Fibroblast of skin of right biceps (primary cell): ENCODE data around the gene RBM44.
"Not testable (repeated sequence)": the region's sequence is repeated elsewhere in the genome, so short reads cannot be mapped to it uniquely, and the experiment has no call there.

ENCODE experiments used
- DNase-seq: peaks from one replicate; pipeline ENCODE4 v3.0.0-alpha.2; 2013

Gene RBM44

DNA sequence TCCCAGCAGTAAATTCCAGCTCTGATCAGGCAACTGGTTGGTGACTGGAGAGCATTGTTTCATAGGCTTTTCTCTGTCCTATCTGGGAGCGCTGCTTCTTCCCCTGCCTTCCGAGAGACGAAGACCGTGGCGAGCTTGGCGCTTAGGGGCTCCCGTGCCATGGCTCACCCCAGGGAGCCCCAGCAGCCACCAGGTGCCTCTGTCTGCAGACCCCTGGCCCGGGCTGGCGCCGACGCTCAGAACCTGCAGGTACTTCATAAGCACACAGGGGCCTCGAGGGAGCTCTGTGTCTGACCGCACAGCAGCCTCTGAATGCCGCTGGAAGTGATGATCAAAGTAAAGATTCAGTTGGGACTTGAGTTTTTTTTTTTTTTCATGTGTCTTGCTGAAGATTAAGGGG lies 19.1 kb upstream of the RBM44 start:
- no peak for DNase-seq

DNA sequence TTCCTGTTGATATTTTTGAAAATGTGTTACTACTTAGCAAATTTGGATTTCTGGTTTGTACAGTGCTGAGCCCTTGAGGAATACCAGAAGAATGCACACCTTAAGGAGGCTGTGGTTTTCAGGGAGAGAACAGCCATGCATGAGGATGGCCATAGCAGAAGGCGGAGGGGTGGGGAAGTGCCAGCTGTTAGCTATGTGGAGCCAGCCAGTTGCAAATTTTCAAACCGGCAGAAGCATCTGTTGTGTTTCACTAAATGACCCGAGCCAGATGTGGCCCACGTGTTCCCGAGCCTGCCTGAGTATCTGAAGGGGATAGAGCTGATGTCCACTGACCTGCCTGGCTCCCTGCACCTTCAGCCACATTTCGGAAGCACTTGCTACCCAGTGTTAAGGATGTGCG lies 16.4 kb upstream of the RBM44 start:
- no peak for DNase-seq

DNA sequence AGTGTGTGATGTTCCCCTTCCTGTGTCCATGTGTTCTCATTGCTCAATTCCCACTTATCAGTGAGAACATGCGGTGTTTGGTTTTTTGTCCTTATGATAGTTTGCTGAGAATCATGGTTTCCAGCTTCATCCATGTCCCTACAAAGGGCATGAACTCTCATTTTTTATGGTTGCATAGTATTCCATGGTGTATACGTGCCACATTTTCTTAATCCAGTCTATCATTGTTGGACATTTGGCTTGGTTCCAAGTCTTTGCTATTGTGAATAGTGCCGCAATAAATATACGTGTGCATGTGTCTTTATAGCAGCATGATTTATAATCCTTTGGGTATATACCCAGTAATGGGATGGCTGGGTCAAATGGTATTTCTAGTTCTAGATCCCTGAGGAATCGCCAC lies 14.9 kb upstream of the RBM44 start:
- DNase-seq: not testable (repeated sequence)

DNA sequence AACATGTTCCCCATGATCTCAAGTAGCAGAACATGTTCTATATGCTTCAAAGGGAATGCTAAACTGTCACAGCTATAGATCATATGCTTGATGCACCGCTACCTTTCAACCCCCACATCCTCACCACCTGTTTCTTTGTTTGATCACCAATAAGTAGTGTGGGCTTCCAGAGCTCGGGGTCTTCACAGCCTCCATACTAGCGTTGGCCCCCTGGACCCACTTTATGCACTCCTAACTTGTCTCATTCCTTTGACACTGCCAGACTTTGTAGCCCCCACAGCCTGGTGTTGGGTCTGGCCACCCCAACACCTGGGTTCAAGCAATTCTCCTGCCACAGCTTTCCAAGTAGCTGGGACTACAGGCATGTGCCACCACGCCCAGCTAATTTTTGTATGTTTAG lies 11.6 kb upstream of the RBM44 start:
- no peak for DNase-seq

DNA sequence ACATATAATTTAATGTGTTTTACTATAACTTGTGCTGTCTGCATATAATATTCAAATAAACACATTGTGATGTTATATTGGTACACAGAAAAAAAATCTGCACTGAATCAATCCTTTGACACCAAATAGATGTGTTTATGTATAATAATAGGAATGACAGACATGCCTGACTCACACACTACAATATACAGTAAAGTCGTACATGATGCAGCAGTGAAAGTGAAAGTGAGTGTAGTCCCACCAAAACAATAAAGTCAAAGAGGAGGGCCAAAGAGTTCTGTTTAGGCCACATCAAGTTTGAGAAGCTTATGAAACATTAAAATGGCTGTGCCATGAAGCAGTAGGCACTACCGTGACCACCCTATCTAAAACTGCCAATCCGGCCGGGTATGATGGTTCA lies 8.2 kb upstream of the RBM44 start:
- peak; percentile 36 for DNase-seq

- no peak for DNase-seq
Measured at GRCh38 chr2:237791977-237792727, 6.4 kb upstream of the RBM44 start.

DNA sequence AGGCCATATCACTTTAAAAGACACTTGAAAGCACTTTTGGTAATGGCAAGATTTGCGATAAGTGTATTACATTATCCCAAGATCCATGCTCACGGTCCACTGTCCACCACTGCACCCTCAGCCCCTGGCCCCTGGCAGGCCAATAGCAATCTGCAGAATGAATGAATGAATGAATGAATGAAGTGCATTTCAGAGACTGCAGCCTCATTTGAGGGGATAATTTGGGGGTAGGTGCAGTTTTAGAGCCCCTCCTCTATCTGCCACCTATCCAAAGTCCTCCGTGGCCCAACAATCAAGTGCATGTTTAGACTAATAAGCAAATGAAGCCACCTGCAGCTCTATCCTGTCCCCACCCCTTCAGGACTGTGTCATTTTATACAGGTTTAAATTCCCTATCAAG lies 1.3 kb upstream of the RBM44 start:
- DNase-seq: no peak

- no peak for DNase-seq
Measured at GRCh38 chr2:237799060-237799428, 465 bp downstream of the RBM44 start.

DNA sequence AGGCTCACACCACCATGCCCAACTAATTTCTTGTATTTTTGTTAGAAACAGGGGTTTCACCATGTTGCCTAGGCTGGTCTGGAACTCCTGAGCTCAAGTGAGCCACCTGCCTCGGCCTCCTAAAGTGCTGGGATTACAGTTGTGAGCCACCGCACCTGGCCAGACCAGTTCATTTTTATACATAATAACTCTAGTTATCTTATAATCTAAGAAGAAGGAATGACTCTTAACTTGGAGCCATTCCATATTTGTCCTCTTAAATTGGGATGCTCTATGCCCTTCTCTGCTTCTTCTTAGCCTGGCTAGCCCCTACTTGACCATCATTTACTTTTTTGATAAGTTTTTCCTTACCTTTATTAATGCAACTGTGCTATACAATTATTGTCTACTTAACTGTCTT lies 2.9 kb downstream of the RBM44 start:
- DNase-seq: no peak

DNA sequence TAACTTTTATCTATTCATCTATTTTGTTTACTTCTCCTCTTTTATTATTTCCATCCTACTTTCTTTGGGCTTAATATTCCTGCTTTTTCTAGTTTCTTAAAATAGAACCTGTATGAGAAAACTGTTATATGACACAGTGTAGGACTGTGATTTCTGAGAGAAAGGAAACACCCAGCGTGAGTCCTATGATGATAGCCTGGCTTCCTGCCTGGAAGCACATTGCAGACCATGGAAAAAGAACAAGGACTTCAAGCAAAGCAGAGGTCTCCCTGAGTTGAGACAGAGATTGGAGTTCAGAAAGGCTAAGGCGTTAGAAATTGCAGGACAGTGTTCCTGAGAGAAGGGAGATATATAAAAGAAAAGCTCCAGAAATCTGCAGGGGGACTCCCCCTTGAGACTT lies 7.8 kb downstream of the RBM44 start:
- peak; percentile 21 for DNase-seq

DNA sequence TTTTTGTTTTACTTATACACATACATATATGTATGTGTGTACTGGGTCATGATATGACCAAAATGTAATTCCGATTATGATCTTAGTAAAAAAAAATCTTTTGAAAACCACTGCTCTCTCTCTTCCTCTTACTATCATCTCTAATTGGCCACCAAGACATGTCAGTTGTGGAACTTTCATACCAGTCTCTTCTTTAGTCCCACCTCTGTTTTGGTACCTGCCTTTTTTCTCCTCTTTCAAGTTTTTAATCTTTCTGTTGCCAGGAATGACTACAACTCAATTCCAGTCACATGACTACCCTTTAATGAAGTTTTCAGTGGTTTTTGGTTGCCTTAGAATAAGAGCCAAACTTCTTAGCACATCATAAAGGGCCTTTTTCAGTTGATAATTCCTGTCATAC lies 17.1 kb downstream of the RBM44 start:
- DNase-seq: no peak

DNA sequence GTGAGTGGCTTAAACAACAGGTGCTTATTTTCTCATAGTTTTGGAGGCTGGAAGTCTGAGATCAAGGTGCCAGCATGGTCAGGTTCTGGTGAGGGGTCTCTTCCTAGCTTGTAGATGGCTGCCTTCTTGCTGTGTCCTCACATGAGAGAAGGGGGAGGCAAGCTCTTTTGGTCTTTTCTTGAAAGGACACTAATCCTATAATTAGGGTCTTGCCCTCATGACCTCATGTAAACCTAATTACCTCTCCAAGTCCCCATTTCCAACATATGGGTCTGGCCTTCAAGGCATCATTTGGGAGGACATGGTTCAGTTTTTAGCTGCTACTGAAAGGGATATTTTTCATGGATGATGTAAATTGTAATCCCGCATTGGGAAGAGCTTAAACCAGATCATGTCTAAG lies 18.0 kb downstream of the RBM44 start:
- DNase-seq: no peak

- peak; percentile 87 for DNase-seq
Measured at GRCh38 chr2:237818066-237818473, 19.5 kb downstream of the RBM44 start.

DNA sequence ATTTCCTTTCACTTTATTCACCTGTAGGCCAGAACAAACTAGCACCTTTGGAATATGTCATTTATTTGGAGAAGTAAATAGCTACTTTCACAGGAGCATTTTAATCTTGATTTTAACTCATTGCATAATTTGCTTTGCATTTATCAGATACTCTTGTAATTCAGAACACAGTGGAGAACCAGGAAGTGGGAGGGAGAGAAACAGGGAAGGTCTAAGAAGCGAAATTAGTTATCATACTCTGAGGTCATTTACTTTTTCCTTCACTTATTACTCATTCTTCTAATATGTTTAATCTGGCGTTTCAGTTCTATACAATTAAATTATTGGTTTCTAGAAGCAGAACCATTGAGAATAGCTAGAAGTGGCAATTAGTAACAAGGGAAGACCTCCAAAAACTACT lies 20.7 kb downstream of the RBM44 start:
- DNase-seq: peak; percentile 6

GRCh38 chr2:237820421-237820820 lies 21.8 kb downstream of the RBM44 start:
- no peak for DNase-seq

- no peak for DNase-seq
Measured at GRCh38 chr2:237823544-237823943, 25.0 kb downstream of the RBM44 start.

DNA sequence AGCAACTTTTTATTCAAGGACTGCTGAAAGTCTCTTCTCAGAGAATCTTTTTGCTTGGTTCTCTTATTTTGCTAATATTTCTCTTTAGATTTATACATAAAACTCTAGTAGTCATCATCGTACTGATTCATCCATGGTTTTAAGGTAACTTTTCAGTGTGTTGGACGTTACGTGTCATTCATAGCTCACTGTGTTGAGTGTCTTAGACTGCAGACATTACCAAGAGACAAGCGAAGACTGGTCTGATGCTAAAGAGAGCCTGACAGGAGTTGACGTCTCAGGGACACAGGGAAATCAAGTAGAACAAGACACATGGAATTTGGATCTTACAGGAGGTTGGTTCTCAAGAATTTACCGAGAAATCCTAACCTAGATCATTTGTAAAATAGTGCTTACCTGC lies 25.5 kb downstream of the RBM44 start:
- DNase-seq: no peak

GRCh38 chr2:237827421-237827987 lies 28.9 kb downstream of the RBM44 start:
- no peak for DNase-seq

GRCh38 chr2:237830522-237830921 lies 31.9 kb downstream of the RBM44 start:
- DNase-seq: no peak

DNA sequence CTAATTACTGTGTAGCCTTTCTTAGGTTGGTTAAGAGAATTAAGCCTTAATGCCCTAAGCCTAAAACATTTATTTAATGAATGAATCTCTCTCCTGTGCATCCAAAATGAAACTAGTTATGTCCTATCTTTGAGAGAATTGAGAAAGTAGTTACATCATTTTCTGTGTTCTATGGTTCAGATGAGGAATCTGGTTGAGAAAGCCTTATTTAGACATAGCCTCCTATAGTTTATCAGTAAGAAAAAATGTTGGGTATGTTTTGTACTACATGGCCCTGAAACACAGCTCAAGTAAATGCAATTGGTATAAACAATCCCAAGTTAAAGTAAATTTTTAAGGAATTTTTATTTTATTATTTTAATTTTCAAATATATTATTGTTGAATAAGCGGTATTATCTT lies 35.0 kb downstream of the RBM44 start:
- peak; percentile 33 for DNase-seq

DNA sequence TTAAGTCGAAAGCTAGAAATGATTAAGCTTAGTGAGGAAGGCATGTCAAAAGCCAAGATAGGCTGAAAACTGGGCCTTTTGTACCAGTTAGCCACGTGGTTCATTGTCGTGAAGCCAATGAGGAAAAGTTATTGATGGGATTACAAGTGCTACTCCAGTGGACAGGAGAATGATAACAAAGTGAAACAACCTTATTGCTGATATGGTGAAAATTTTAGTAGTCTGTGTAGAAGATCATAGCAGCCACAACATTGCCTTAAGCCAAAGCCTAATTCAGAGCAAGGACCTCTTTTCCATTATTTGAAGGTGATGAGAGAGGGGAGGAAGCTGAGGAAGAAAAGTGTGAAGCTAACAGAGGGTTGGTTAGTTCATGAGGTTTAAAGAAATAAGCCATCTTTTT lies 36.8 kb downstream of the RBM44 start:
- no peak for DNase-seq

DNA sequence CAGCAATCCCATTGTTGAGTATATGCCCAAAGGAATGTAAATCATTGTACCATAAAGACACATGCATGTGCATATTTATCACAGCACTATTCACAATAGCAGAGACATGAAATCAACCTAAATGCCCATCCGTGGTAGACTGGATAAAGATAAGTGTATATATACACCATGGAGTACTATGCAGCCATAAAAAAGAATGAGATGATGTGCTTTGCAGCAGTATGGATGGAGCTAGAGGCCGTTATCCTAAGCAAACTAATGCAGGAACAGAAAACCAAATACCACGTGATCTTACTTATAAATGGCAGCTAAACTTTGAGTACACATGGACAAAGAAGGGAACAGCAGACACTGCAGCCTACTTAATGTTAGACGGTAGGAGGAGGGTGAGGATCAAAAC lies 42.5 kb downstream of the RBM44 start:
- no peak for DNase-seq

- not testable (repeated sequence) for DNase-seq
Measured at GRCh38 chr2:237848940-237849339, 50.4 kb downstream of the RBM44 start.

- no peak for DNase-seq
Measured at GRCh38 chr2:237854295-237854694, 55.7 kb downstream of the RBM44 start.

- no peak for DNase-seq
Measured at GRCh38 chr2:237857791-237858190, 59.2 kb downstream of the RBM44 start.
